AG09319 (cell line): ENCODE measurements around the gene DOHH.
"Not testable (repeated sequence)": the region's sequence is repeated elsewhere in the genome, so short reads cannot be mapped to it uniquely, and the experiment has no call there.

Experiments
- DNase-seq: peaks from one replicate; pipeline ENCODE4 v3.0.0-alpha.2; 2010; ENCODE audit warnings: low read depth; ENCODE audit errors: extremely low read depth
- CTCF ChIP-seq: IDR thresholded peaks from 2 replicates; pipeline ENCODE4 v1.5.1; 2011; ENCODE audit warnings: low read depth, mild to moderate bottlenecking, inconsistent platforms, low read length, moderate library complexity

DOHH gene

GRCh38 chr19:3510727-3511126 is 10.3 kb upstream of the DOHH start:
- no peak for TF ChIP-seq CTCF
- DNase-seq: no peak

- no peak for DNase-seq
- no peak for TF ChIP-seq CTCF
Observed at GRCh38 chr19:3509566-3509989, 9.1 kb upstream of the DOHH start.

GRCh38 chr19:3508771-3509535 is 8.5 kb upstream of the DOHH start:
- no peak for DNase-seq
- no peak for TF ChIP-seq CTCF

- not testable (repeated sequence) for DNase-seq
Observed at GRCh38 chr19:3508121-3508661, 7.7 kb upstream of the DOHH start.

- no peak for TF ChIP-seq CTCF
- no peak for DNase-seq
Observed at GRCh38 chr19:3507371-3508120, 7.1 kb upstream of the DOHH start.

GRCh38 chr19:3506384-3507340 is 6.2 kb upstream of the DOHH start:
- DNase-seq: no peak
- TF ChIP-seq CTCF: no peak

GRCh38 chr19:3505598-3506383 is 5.3 kb upstream of the DOHH start, which contains the start of gene FZR1:
Gene FZR1, plus strand, starts transcription at chr19:3506311. Its CDS starts 16,679 bp downstream, at chr19:3522990.
- DNase-seq: peak; percentile 97
- peak; percentile 11; the same call in 1 of the 2 replicates for TF ChIP-seq CTCF
